ENCODE results near the gene FGF6.
"Not testable (repeated sequence)": the region's sequence is repeated elsewhere in the genome, so short reads cannot be mapped to it uniquely, and the experiment has no call there.

The FGF6 gene

GRCh38 chr12:4445156-4446101, at the start of gene FGF6:
Gene FGF6 (minus strand): TSS chr12:4445815. CDS start chr12:4445570, 245 bp downstream.
- DNase-seq = no peak

- DNase-seq = no peak
These were observed 45.4 kb upstream of the FGF6 start for GRCh38 chr12:4490973-4491372.

- DNase-seq = no peak
These were observed 43.9 kb upstream of the FGF6 start for GRCh38 chr12:4489556-4489955.

GRCh38 chr12:4486980-4487379, 41.4 kb upstream of the FGF6 start:
- no peak for DNase-seq

- no peak for DNase-seq
These were observed 40.6 kb upstream of the FGF6 start for GRCh38 chr12:4486049-4486699.

GRCh38 chr12:4483885-4484823, 38.5 kb upstream of the FGF6 start:
- no peak for DNase-seq

GRCh38 chr12:4482936-4483335, 37.3 kb upstream of the FGF6 start:
- DNase-seq = no peak

- no peak for DNase-seq
These were observed 33.3 kb upstream of the FGF6 start for GRCh38 chr12:4478933-4479332.

GRCh38 chr12:4477129-4477528, 31.5 kb upstream of the FGF6 start:
- DNase-seq = no peak

- DNase-seq = no peak
These were observed 26.4 kb upstream of the FGF6 start for GRCh38 chr12:4472046-4472445.

GRCh38 chr12:4471256-4471655, 25.6 kb upstream of the FGF6 start:
- no peak for DNase-seq

GRCh38 chr12:4468994-4469393, 23.4 kb upstream of the FGF6 start:
- DNase-seq = no peak

GRCh38 chr12:4460761-4461160, 15.1 kb upstream of the FGF6 start:
- DNase-seq = no peak

GRCh38 chr12:4455849-4456248, 10.2 kb upstream of the FGF6 start:
- DNase-seq = not testable (repeated sequence)

- DNase-seq = no peak
These were observed 8.8 kb upstream of the FGF6 start for GRCh38 chr12:4454315-4454860.

GRCh38 chr12:4451694-4452093, 6.1 kb upstream of the FGF6 start:
- DNase-seq = no peak

GRCh38 chr12:4450551-4451112, 5.0 kb upstream of the FGF6 start:
- DNase-seq = no peak

GRCh38 chr12:4449851-4450221, 4.2 kb upstream of the FGF6 start:
- DNase-seq = no peak

GRCh38 chr12:4448943-4449850, 3.6 kb upstream of the FGF6 start:
- DNase-seq = no peak

GRCh38 chr12:4448371-4448940, 2.8 kb upstream of the FGF6 start:
- DNase-seq = no peak

- DNase-seq = no peak
These were observed 1.5 kb upstream of the FGF6 start for GRCh38 chr12:4447151-4447550.
